GM08714 (cell line): ENCODE data around the gene OIT3.
"Not testable (repeated sequence)": the region's sequence is repeated elsewhere in the genome, so short reads cannot be mapped to it uniquely, and the experiment has no call there.

Experiments
- H3K4me3 ChIP-seq: fragments of 200-500 bp; sonication (Bioruptor generic); 2 replicates; pipeline ENCODE4 v1.5.1; 2014; ENCODE audit warnings: mild to moderate bottlenecking, low read length, inconsistent platforms
- ZNF274 ChIP-seq: IDR thresholded peaks from 2 replicates; pipeline ENCODE4 v1.6.1; 2012; ENCODE audit warnings: mild to moderate bottlenecking, low read depth, low read length

OIT3 gene

DNA sequence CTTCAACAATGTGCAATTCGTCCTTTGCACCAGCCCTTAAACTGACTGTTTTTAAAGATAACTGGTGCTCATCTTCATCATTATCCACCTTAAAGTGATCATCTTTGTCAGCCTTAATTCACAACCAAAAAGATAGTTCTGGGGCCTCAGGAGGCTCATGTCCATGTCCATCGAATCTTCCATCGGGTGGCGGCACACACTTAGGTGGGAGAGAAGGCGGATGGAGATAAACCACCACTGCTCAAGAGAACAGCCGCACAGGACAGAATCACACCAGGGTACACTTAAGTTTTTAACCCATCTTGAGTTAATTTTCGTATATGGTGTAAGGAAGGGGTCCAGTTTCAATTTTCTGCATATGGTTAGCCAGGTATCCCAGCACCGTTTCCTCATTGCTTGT, 24.8 kb downstream of the OIT3 start:
- TF ChIP-seq ZNF274: no peak
- no peak overlapping the region for H3K4me3 ChIP-seq

GRCh38 chr10:72921147-72921683, 27.7 kb downstream of the OIT3 start:
- H3K4me3 ChIP-seq: not testable (repeated sequence)

DNA sequence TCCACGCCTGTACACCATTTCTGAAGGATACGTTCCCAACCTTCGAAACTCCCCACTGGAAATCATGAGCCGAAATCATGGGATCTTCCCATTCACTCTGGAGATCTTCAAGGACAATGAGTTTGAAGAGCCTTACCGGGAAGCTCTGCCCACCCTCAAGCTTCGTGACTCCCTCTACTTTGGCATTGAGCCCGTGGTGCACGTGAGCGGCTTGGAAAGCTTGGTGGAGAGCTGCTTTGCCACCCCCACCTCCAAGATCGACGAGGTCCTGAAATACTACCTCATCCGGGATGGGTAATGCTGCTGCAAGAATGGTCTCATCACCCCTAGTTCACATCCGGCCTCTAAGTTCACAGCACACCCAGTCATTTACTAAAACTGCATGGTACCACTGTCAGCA, 30.8 kb downstream of the OIT3 start:
- TF ChIP-seq ZNF274: no peak
- no peak overlapping the region for H3K4me3 ChIP-seq

- TF ChIP-seq ZNF274: no peak
- H3K4me3 ChIP-seq: no peak overlapping the region
Observed at GRCh38 chr10:72925951-72926465, 32.5 kb downstream of the OIT3 start.

GRCh38 chr10:72927485-72927884, 33.9 kb downstream of the OIT3 start:
- no peak for TF ChIP-seq ZNF274
- H3K4me3 ChIP-seq: no peak overlapping the region

DNA sequence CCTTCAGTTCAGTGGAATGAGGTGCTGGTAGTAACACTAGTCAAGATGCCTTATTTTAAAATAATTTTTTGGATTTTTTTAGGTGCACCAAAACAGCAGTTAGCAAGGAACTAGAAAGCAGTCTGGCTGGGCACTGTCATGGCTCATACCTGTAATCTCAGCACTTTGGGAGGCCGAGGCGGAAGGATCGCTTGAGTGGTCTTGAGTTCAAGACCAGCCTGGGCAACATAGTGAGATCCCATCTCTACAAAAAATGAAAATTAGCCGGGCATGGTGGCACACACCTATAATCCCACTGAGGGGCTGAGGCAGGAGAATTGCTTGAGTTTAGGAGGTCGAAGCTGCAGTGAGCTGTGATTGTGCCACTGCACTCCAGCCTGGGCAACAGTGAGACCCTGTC, 35.3 kb downstream of the OIT3 start:
- TF ChIP-seq ZNF274: no peak
- H3K4me3 ChIP-seq: no peak overlapping the region

DNA sequence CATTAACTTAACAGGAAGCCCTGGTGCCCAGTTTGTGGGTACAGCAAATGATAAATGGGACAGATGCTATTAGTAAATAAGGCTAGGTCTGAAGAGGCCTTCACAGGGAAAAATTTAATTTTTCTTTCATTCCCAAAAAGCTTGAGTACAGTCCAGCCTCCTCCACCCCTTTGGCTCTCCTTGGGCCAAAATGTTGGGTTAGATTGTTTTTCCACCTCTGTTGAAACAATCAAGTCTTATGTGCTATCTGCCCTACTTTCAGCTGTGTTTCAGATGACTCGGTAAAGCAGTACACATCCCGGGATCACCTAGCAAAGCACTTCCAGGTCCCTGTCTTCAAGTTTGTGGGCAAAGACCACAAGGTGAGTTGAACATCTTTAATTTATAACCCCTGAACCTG, 36.7 kb downstream of the OIT3 start:
- H3K4me3 ChIP-seq: no peak overlapping the region
- TF ChIP-seq ZNF274: no peak

GRCh38 chr10:72932259-72933015, 38.9 kb downstream of the OIT3 start:
- no peak for TF ChIP-seq ZNF274

DNA sequence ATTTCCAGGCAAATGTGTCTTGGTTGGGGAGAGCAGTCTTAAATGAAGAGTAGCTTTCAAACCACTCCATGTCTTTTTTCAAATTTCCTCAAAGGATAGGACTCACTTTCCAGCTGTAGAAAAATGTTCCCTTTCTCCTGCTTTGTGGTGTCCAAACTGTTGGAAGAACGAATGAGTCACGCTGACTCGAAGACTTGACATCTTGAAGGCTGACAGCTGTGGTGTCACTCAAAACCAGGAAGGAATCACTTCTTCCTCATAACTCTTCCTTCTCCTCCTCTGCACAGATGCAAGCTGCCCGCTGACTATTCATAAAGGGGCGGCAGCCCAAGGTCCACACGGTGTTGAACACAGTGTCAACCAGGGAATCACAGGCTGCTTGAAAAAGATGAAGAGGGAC, 41.8 kb downstream of the OIT3 start:
- no peak overlapping the region for H3K4me3 ChIP-seq
- no peak for TF ChIP-seq ZNF274

More at GRCh38 chr10:72932259-72933015, 38.9 kb downstream of the OIT3 start:
- H3K4me3 ChIP-seq: no peak overlapping the region

GRCh38 chr10:72943498-72944234, 50.1 kb downstream of the OIT3 start:
- TF ChIP-seq ZNF274: no peak

DNA sequence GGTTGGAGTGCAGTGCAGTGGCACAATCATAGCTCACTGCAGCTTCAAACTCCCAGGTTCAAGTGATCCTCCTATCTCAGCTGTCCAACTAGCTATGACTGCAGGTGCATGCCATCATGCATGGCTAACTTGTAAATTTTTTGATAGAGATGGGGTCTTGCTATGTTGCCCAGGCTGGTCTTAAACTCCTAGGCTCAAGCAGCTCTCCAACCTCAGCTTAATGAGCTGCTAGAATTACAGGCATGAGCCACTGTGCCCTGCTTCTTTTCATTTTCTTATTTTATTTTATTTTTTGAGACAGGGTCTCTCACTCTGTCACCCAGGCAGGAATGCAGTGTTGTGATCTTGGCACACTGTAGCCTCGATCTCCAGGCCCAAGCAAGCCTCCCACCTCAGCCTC, 53.4 kb downstream of the OIT3 start:
- H3K4me3 ChIP-seq: no peak overlapping the region
- no peak for TF ChIP-seq ZNF274

More at GRCh38 chr10:72943498-72944234, 50.1 kb downstream of the OIT3 start:
- no peak overlapping the region for H3K4me3 ChIP-seq

DNA sequence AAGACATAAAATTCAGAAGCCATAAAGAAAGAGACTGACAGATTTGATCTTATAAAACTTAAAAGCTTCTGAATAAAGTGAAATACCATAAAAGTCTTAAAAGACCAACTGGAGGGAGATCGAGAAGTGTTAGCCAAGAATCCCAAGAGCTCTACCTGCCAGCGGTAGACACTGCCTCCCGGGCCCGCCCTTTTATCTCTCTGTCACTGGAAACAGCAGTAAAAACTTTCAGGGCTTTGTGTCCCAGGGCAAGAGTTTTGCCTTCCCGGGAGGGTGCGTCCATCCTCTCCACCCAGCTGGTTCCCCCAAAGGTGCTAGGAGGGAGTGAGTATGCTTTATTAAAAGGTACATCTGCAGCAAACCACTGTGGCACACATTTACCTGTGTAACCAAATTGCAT, 55.2 kb downstream of the OIT3 start:
- H3K4me3 ChIP-seq: no peak overlapping the region
- no peak for TF ChIP-seq ZNF274

DNA sequence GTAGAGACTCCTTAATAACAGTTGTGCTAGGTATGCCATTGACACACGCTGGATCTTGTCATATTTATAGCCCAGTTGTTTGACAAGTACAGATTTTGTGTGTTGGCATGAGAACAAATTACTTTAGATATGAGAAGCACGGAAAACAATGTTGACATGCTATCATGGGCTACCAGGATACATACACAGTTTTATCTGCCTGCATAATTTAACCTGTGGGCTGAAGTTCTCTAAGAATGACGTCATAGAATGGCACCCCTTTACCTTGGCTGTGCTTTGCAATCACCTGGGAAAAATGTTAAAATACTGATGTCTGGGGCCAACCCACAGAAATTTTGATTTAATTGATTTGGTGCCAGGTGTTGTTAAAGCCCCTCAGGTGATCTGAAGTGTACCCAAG, 58.2 kb downstream of the OIT3 start:
- no peak for TF ChIP-seq ZNF274

GRCh38 chr10:72952189-72952588, 58.6 kb downstream of the OIT3 start:
- H3K4me3 ChIP-seq: no peak overlapping the region

More for the DNA sequence above, 58.2 kb downstream of the OIT3 start:
- no peak overlapping the region for H3K4me3 ChIP-seq

GRCh38 chr10:72952642-72953158, 59.2 kb downstream of the OIT3 start:
- TF ChIP-seq ZNF274: no peak
- H3K4me3 ChIP-seq: no peak overlapping the region

More at GRCh38 chr10:72952189-72952588, 58.6 kb downstream of the OIT3 start:
- no peak for TF ChIP-seq ZNF274
